GM12874 (cell line): ENCODE data around the gene POLR3E.

ENCODE experiments used
- CTCF ChIP-seq: IDR thresholded peaks from 2 replicates; pipeline ENCODE4 v1.5.1; 2011; ENCODE audit warnings: low read depth, mild to moderate bottlenecking, control low read depth, low read length, moderate library complexity; ENCODE audit not compliant: insufficient read depth

POLR3E gene

GRCh38 chr16:22364241-22364640 is 67.0 kb downstream of the POLR3E start:
- TF ChIP-seq CTCF, result no peak

GRCh38 chr16:22366371-22366770 is 69.2 kb downstream of the POLR3E start:
- TF ChIP-seq CTCF, result no peak

DNA sequence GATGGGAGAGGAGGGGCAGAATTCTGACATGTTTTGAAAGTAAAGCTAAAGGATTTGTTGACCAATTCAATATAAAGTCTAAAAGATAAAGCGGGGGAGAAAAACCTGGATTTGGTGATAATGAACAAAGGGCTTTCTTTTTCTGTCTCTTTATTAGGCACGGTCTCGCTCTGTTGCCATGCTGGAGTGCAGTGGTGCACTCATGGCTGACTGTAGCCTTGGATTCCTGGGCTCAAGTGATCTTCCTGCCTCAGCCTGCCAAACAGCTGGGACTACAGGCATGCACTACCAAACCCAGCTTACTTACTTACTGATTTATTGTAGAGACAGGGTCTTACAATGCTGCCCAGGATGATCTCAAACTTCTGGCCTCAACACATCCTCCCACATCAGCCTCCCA is 69.7 kb downstream of the POLR3E start:
- TF ChIP-seq CTCF, result no peak

GRCh38 chr16:22369221-22369811 is 72.1 kb downstream of the POLR3E start:
- TF ChIP-seq CTCF, result no peak

GRCh38 chr16:22370038-22370820 is 73.0 kb downstream of the POLR3E start:
- TF ChIP-seq CTCF, result no peak

- TF ChIP-seq CTCF, result no peak
These were observed 75.9 kb downstream of the POLR3E start for GRCh38 chr16:22372882-22373661.

GRCh38 chr16:22373662-22374310 is 76.6 kb downstream of the POLR3E start:
- no peak for TF ChIP-seq CTCF
